Stimulated activated CD4-positive, alpha-beta T cell treated with anti-CD3 and anti-CD28 coated beads, Interleukin-4, amount 100 ng/mL, for 24 hours (primary cell): ENCODE results near the gene TPRA1.
"Not testable (repeated sequence)": the region's sequence is repeated elsewhere in the genome, so short reads cannot be mapped to it uniquely, and the experiment has no call there.

ENCODE experiments used
- DNase-seq: peaks from one replicate; pipeline ENCODE4 v3.0.0-alpha.2; 2020

The TPRA1 gene

GRCh38 chr3:127535106-127535785 is 55.3 kb downstream of the TPRA1 start:
- DNase-seq: no peak

- DNase-seq: no peak
Measured at GRCh38 chr3:127534564-127534963, 56.0 kb downstream of the TPRA1 start.

GRCh38 chr3:127534161-127534451 is 56.4 kb downstream of the TPRA1 start:
- DNase-seq: no peak

GRCh38 chr3:127532561-127533203 is 57.9 kb downstream of the TPRA1 start:
- no peak for DNase-seq

GRCh38 chr3:127531821-127532220 is 58.7 kb downstream of the TPRA1 start:
- no peak for DNase-seq

GRCh38 chr3:127530863-127531262 is 59.7 kb downstream of the TPRA1 start:
- not testable (repeated sequence) for DNase-seq

- no peak for DNase-seq
Measured at GRCh38 chr3:127529346-127530188, 61.0 kb downstream of the TPRA1 start.

GRCh38 chr3:127525373-127525772 is 65.2 kb downstream of the TPRA1 start:
- DNase-seq: no peak

GRCh38 chr3:127524296-127524896 is 66.1 kb downstream of the TPRA1 start:
- no peak for DNase-seq
